ENCODE data around the gene PPP2CA. TPM values are rescaled to one million over a fixed set of nuclear protein-coding genes. Genes with fewer than 3 reads are reported as not detected.

Gene PPP2CA
- total and polyA plus RNA-seq, 9 of the 15 experiments (the other 6 are each of a cell fraction or from before 2014, with no cell fraction given) = 23.0 to 257 (median 109) TPM

GRCh38 chr5:134249469-134250379 lies 23.9 kb upstream of the PPP2CA start:
- Histone ChIP-seq H3K27me3 (ENCODE audit: control insufficient read depth in 2 of 2, insufficient read depth in 2 of 2, low read length in 2 of 2) (0 out of 5 replicates have a peak, but pooled peaks cover 0 to 7% of the 10 kb centered on the region in 2 experiments), H3K4me3 (no peak overlapping the region), H3K36me3 (ENCODE audit: control insufficient read depth, insufficient read depth, low read length) (no peaks in the 10 kb centered on the region), H3K9ac (ENCODE audit: insufficient read depth in 1 of 2, low read depth in 2 of 2, low read length in 2 of 2) (peak overlapping the region in 1 of 2 experiments; percentile 13; a peak in 1 of 4 replicates), H3K4me1 (replicated peaks in 1 of 2; ENCODE audit: control insufficient read depth in 2 of 2, insufficient read depth in 2 of 2, low read length in 2 of 2) (peaks cover 5 to 10% of the 10 kb centered on the region in 2 experiments; a peak in 4 of 5 replicates), H3K9me3 (replicated peaks; ENCODE audit: control insufficient read depth, insufficient read depth, low read depth, low read length) (no peaks in the 10 kb centered on the region), H3K79me2 (ENCODE audit: control insufficient read depth, insufficient read depth, low read length) (no peaks in the 10 kb centered on the region), H3K4me2 (ENCODE audit: insufficient read depth, low read length) (peak overlapping the region; percentile 60), H4K20me1 (replicated peaks; ENCODE audit: control insufficient read depth, insufficient read depth, low read length) (no peaks in the 10 kb centered on the region), H2AFZ (ENCODE audit: low read depth, low read length) (peak overlapping the region; percentile 79), H3K27ac (ENCODE audit: extremely low read depth, low read depth, low read length) (peak overlapping the region; percentile 56; the same call in 2 of the 3 replicates), H3K9me1 (ENCODE audit: control insufficient read depth, insufficient read depth, low read length) (no peaks in the 10 kb centered on the region)
- FAIRE-seq = peak; percentile 85
- peak; percentile 87 for ATAC-seq
- CTCF ChIA-PET (ENCODE audit: low intra/inter-chr PET ratio) = interaction anchor here (0.6 kb wide), 1 partner anchor 445 kb away, joined by 3 read pairs; no protein-coding TSS in a partner anchor
- POLR2A ChIA-PET = interaction anchor here (0.6 to 1.6 kb wide), 9 partner anchors 10 to 208 kb away, joined by 3 to 6 read pairs (median 3); no protein-coding TSS in a partner anchor
- peak; percentile 39 to 81 (median 52) for DNase-seq (ENCODE audit: extremely low read depth in 1 of 4, low spot score in 3 of 4)
- in situ Hi-C loops (cut with MboI) = no loop called here
- 21% methylated on average over 15 of the region's 15 CpGs for WGBS (ENCODE audit: insufficient coverage, low coverage, missing lambda C conversion rate)
- intact Hi-C loops (cut with micrococcal nuclease) = loop anchor here (2.0 kb wide), 1 partner anchor 23 kb away; the partner anchor contains the start of gene PPP2CA
- BruUV-seq (replicated peaks) = no TSS peak
- TF ChIP-seq MNT (conservative IDR thresholded peaks at IDR 0.05) = peak; percentile 13 to 46; a peak in 1 of 4 replicates
- TF ChIP-seq NCOA2 (IDR thresholded peaks at IDR 0.05; ENCODE audit: partially characterized antibody in 2 of 2) = no peak
- no peak for TF ChIP-seq E2F4 (CRISPR knock-in tag; IDR thresholded peaks at IDR 0.05; ENCODE audit: low read depth)
- TF ChIP-seq ZNF407 (IDR thresholded peaks at IDR 0.05; ENCODE audit: low read depth) = no peak
- TF ChIP-seq HDAC6 (IDR thresholded peaks at IDR 0.05; ENCODE audit: low read depth, low read length) = no peak
- no peak for TF ChIP-seq CBX5 (IDR thresholded peaks at IDR 0.05; ENCODE audit: borderline replicate concordance, low read depth)
- TF ChIP-seq KAT2B (IDR thresholded peaks at IDR 0.05; ENCODE audit: low read depth, low read length) = no peak

Data from K562 (cell line).